Stimulated activated CD4-positive, alpha-beta T cell treated with anti-CD3 and anti-CD28 coated beads, Interleukin-12 subunit alpha, Interleukin-12 subunit beta, amount 100 ng/mL, for 24 hours (primary cell): ENCODE data around the gene HK3.
"Not testable (repeated sequence)": the region's sequence is repeated elsewhere in the genome, so short reads cannot be mapped to it uniquely, and the experiment has no call there.

ENCODE experiments used
- DNase-seq, 2 experiments: peaks; one replicate each; pipeline ENCODE4 v3.0.0-alpha.2; 2020; ENCODE audit warnings: low read depth in 2 of 2

Gene HK3

DNA sequence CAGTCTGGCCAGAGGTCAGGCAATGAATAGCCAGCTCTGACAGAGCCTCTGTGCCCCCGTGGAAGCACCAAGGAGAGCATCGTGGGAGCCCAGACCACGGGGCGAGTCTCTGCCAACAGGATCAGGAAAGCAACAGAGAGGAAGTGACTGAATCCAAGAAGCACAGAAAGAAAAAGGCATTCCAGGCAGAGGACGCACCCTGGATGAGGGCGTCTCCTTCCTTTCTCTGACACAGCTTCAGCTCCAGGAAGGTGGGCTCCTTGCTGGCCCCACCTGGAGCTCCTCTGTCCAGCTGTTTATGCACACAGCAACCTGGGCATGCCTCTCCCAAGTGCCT lies 16.6 kb downstream of the HK3 start:
- DNase-seq = no peak

DNA sequence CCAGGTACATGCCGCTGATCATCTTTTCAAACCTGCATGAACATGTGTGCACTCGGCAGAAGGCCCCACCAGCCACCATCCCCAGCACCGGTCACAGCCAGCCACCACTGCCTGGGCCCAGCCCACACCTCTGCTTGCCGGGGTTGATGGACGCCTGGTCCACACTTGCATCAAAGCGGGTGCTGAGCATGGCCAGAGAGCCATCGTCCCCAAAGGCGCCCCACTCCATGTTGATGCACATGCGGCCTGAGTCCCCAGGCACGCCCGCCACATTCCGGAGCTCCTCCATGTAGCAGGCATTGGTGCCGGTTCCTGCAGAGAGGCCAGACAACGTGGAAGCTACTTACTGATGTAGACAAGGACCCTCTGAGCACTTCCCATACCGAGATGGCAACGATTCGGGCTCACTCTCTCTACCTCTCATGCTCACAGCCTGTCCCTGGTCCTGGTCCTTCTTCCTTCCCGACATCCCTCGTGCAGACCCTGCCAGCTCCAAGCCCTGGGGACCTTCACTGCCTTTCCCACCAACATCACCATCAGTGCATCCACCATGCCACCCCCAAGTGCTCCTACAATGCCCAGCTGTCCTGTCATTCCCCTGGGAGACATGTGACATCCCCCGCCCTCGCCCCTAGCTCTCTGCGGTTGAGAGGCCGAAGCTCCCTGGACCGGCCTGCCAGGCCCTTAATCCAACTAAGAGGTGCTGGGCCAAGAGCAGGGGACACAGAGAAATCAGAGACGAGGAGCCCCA lies 17.2 kb downstream of the HK3 start:
- DNase-seq = no peak

DNA sequence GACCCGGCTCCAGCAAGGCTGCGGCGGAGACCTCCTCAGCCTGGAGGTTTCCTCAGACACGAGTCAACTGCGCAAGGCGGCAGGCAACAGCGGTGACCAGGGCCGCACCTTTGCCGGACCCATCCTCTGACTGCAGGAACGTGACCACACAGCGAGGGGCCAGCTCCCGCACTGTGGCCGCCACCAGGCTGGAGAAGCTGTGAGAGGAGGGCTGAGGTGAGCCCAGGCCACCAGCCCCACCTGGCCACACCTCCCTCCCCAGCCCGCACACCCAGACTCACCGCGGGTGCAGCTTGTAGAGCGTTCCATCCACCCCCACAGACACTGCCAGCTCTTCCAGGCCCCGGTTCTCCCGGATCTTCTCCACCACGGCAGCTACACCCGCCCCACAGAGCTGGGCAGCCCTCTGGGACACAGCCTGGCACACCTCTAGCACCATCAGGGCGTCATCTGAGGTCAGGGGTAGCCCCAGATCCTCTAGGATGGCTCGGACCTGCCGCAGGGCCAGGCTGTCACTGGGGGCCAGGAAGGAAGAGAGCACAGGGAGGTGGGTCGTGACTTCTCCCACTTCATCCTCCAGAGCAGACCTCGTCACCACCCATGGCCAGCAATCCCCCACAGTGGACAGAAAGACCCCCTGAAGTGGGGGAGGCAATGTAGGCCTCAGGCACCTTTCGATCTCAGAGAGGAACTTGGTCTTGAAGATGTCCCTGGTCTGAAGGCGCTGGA lies 18.0 kb downstream of the HK3 start:
- no peak for DNase-seq

DNA sequence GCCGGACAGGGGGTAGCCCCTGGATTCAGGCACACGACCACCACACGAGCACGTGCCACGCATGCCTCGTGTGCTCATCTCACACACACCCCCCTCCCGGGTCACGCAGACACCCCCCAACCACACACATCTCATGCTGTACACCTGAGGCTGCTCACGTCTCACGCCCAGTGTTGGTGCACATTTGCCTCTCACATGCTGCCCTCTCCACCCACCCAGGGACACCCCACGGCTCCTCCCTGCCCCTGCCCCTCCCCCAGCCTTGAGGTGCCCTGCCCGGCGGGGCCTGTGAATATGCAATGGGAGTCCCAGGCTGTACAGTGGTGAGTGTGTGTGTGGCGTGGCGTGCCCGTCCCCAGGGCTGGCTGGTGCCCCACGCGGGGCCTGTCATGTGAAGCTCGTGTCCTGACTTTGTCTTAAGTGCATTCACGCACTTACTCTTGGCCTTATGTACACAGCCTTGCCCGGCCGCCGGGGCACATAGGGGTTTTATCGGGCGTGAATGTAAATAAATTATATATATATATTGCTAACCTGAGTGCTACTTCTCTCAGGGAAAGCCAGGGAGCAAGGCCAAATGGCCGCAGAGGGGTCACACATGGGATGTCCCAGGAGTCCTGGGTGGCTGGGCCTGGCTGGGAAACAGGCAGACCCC lies 18.7 kb downstream of the HK3 start:
- DNase-seq = no peak

DNA sequence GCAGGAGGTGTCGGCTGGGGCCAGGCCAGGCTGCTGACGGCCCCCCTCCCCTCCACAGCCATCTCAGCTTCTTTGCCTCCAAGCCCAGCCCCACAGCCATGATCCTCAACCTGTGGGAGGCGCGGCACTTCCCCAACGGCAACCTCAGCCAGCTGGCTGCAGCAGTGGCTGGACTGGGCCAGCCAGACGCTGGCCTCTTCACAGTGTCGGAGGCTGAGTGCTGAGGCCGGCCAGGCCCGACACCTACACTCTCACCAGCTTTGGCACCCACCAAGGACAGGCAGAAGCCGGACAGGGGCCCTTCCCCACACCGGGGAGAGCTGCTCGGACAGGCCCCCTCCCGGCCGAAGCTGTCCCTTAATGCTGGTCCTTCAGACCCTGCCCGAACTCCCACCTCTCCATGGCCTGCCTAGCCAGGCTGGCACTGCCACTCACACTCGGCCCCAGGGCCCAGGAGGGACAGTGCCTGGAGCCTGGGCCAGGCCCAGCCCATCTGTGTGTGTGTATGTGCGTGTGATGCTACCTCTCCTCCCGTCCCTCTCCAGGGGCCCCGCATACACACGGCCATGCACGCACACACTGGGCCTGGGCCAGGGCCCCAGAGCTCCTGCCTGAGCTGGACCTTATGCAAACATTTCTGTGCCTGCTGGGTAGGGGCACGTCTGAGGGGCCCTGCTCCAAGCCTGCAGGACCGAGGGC lies 19.3 kb downstream of the HK3 start:
- DNase-seq = no peak

DNA sequence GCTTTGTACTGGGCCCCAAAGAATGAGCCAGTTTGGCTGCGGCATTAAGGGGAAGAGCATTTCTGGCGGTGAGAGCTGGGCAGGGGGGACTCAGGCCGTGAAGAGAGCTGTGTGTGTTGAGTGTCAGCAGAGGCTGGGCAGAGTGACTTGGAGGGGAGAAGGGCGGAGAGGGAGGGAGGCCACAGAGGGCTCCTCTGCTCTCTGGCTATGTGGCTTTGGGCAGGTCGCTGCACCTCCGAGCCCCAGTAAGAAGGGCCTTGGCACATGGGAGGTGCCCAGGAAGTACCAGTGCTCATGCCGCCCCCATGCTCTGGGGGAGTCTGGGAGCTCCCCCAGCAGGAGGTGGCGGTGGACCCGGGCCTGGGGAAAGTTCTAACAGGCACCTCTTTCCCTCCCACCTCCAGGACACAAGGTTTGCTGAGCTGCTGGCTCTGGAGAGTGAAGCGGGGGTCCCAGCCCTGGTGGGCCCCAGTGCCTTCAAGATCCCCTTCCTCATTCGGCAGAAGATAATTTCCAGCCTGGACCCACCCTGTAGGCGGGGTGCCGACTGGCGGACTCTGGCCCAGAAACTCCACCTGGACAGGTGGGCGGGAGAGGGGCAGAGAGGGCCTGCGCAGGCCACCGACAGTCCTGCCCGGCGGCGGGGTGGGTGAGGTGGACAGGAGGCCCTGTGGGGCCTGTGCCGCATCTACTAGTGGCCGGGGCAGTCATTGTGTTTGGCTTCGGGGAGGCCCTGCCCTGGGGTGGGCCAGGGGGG lies 20.1 kb downstream of the HK3 start:
- DNase-seq = no peak

DNA sequence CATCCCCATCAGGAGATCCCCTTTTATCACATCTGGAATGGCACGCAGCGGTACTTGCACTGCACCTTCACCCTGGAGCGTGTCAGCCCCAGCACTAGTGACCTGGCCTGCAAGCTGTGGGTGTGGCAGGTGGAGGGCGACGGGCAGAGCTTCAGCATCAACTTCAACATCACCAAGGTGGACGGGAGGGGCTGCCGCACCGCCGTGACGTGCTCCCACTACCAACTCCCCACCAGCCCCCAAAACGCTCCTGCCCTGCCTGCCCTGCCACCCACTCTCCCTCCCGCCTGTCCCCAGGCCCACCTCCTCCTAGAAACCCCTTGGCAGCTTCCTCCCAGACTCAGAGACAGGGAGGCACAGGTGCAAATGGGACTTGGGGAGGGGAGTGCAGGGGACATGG lies 20.7 kb downstream of the HK3 start:
- DNase-seq = no peak

DNA sequence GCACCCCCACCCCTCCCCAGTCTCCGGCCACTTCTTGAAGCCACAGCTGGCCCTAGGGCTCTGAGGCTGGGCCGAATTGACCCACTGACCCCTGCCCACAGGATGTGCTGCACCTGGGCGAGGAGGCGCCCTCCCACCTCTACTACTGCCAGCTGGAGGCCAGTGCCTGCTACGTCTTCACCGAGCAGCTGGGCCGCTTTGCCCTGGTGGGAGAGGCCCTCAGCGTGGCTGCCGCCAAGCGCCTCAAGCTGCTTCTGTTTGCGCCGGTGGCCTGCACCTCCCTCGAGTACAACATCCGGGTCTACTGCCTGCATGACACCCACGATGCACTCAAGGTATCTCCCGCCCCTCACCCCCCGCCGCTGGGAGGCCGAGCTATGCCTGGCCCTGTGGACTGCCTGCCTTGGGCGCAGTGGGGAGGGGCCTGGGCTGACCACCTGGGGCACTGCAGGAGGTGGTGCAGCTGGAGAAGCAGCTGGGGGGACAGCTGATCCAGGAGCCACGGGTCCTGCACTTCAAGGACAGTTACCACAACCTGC lies 21.3 kb downstream of the HK3 start:
- DNase-seq = no peak

DNA sequence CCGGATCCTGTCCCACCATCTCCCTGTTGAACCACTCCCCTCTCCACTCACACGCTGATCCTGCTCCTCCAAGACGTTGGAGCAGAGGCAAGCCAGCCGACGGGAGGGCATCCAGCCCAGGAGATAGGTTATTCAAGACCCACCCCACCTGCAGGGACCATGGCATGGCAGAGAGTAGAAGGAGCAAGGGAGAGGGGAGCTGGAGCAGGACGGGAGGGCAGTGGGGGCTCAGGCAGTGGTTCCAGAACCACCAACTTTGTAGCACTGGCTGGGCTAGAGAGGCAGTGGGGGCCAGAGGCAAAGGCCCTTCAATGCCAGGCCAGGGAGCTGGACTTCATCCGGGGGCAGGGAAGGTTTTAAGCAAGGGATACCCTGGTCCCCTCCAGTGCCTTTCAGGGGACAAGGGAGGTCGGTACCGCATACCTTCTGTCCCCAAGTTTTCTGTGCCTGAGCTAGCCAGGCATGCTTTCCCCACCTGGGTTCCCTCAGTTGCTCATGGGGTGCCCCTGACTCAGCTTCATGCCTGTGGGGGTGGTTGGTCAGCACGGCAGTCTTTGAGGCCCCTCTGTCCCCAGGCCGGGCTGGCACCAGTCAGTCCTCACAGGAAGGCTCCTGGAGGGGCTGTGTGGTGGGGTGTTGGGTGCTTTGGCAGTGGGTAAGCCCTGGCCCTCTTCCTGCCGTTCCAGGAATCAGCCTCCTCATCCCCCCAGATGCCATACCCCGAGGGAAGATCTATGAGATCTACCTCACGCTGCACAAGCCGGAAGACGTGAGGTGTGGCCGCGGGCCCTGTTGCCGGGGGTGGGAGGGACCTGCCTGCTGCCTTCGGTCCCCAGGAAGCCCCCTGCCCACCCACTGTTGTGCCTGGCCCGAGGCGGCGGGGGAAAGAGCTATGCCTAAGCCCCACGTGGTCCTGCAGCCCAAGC lies 22.4 kb downstream of the HK3 start:
- DNase-seq = no peak

DNA sequence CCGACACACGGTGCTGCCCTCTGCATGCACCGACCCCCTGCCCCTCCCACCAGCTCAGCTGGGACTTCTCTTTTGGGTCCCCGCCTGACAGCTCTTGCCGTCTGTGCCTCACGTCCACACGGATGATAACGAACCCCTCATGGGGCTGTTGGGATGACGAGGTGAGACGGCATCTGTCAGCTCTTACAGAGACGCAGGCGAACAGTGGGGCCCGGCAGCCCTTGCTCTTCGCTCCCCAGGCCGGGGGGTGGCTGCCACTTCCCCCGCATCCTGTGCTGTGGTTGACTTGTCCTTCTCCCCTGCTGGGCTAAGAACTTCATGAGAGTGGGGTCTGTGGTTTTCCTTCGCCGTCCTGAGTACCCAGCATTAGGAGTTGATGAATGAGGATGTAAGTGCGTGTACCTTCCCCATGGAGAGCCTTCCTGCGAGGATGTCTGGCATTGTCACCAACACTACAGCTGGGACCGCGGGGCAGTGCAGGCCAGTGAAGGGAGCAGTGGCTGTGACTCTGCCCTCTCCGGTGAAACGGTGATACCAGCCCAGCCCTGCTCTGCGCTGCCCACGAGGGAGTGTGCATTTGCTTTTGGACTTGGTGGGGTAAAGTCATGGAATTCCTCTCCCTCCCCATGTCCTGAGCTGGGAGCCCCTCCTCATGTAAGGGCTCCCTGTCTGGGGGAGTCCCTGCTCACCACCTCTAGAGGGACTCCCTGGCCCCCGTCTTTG lies 23.2 kb downstream of the HK3 start:
- no peak for DNase-seq

DNA sequence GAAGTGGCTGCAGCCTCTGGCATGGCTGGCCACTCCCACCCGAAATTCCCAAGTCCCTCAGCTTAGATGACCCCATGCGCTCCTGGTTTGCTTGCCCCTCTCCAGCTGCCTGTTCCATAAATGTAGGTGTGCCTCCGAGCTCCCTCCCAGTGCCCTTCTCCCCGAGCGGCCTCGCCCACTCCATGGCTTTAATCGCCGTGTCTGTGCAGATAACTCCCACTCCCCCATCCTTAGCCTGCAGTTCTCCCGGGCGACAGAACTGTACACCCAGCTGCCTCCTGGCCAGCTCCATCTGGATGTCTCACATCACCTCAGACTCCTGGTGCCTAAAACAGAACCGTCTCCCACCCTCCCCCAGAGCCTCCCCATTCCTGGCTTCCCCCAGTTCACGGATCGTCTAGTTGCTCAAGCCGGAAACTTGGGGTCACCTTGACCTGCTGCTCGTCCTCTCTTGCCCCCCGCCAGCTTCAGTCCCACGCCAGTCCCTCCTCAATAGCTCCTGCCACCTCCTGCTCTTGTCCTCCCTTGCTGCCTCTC lies 24.1 kb downstream of the HK3 start:
- no peak for DNase-seq

DNA sequence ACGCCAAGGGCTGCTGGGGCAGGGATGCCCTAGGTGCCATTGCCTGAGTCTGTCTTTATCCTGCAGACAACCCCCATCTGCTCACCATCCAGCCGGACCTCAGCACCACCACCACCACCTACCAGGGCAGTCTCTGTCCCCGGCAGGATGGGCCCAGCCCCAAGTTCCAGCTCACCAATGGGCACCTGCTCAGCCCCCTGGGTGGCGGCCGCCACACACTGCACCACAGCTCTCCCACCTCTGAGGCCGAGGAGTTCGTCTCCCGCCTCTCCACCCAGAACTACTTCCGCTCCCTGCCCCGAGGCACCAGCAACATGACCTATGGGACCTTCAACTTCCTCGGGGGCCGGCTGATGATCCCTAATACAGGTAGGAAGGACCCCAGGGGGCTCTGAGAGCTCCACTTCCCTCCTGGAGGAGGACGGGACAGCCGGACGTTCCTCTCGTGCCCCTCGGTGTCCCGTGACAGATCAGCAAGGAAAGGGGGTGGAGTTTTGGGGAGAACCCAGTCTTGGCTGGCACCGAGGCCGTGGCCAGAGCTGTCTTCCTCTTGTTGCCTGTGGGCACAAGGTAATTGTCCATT lies 24.9 kb downstream of the HK3 start:
- no peak for DNase-seq

DNA sequence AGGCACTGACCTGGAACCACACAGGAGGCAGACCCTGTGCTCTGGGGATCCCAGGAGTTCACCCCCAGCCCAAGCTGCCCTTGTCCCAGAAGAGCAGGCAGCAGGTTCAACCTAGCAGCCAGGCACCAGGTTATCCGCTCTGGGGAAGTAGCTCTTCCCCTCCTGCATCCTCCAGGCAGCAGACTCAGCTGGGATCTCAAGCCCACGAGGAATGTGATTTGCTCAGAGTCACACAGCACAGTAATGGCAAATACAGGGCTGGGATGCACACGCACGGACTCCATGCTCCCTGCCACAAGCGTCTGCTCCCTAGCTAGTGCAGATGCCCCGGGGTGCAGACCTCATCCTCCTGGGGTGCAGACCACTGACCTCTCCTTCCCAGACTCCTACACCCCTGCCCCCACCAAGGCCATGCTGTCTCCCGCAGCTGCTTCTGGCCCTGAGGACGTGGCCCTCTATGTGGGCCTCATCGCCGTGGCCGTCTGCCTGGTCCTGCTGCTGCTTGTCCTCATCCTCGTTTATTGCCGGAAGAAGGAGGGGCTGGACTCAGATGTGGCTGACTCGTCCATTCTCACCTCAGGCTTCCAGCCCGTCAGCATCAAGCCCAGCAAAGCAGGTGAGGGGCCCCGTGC lies 25.5 kb downstream of the HK3 start:
- no peak for DNase-seq

DNA sequence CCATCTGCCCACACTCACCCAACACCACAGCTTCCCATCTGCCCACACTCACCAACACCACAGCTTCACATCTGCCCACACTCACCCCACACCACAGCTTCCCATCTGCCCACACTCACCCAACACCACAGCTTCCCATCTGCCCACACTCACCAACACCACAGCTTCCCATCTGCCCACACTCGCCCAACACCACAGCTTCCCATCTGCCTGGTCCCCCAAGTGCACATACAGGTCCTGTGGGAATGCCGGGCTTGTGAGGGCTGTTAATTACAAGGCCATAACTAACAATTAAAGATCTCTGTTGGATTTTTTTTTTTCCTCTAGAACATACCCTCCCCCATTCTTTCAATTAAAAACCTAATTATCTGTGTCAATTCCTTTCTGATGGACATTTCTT lies 26.1 kb downstream of the HK3 start:
- not testable (repeated sequence) for DNase-seq

DNA sequence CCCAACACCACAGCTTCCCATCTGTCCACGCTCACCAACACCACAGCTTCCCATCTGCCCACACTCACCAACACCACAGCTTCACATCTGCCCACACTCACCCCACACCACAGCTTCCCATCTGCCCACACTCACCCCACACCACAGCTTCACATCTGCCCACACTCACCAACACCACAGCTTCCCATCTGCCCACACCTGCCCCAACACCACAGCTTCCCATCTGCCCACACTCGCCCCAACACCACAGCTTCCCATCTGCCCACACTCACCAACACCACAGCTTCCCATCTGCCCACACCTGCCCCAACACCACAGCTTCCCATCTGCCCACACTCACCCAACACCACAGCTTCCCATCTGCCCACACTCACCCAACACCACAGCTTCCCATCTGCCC lies 26.6 kb downstream of the HK3 start:
- DNase-seq = not testable (repeated sequence)

DNA sequence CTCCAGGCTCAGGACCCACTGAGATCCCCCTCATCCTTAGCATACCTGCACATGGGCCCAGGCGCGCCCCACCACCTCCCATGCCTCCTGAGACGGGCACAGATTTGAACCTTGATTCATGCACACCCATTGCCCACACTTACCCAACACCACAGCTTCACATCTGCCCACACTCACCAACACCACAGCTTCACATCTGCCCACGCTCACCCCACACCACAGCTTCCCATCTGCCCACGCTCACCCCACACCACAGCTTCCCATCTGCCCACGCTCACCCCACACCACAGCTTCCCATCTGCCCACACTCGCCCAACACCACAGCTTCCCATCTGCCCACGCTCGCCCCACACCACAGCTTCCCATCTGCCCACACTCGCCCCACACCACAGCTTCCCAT lies 28.5 kb downstream of the HK3 start:
- not testable (repeated sequence) for DNase-seq

DNA sequence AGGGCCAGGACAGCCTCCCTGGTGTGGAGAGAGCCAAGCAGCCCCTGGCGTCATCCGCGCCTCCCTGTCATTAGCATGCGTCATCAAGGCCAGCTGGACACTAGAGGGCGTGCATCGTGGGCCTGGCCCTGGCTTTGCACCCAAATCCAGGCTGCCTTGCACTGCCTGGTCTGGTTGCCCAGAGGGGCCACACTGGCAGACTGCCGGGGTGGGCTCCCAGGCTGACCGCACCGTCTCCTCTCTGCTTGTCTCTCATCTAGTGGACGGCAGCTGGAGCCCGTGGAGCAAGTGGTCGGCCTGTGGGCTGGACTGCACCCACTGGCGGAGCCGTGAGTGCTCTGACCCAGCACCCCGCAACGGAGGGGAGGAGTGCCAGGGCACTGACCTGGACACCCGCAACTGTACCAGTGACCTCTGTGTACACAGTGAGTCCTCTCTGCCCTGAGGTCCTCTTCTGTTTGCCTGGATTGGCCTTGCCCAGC lies 29.0 kb downstream of the HK3 start:
- DNase-seq = no peak

DNA sequence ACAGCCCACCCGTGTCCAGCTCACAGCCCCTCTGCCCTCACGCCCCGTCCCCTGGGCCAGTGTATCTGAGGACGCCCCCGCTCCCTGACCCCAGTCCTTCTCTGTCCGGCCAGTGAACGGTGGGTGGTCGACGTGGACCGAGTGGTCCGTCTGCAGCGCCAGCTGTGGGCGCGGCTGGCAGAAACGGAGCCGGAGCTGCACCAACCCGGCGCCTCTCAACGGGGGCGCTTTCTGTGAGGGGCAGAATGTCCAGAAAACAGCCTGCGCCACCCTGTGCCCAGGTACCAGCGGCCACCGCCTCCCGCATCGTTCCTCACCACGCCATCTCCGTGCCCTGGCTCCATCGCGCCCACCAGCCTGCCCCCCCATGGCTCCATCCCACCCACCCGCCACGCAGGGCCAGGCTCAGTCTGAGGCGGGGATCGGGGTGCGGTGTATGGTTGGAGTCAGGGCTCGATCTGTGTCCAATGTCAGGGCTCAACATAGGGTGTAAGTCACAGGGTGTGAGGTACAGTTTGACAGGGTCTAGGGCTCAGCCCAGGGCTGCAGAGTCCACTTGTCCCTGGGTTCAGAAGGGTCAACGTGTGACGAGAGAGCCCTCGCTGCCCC lies 29.5 kb downstream of the HK3 start:
- DNase-seq = no peak
